Transverse colon (tissue), 4 donors: ENCODE results near the gene ASNSD1.

ENCODE experiments used
- CTCF ChIP-seq, 5 experiments: fragments of 200-600 bp in 3 of 5; fragments of 450-650 bp in 2 of 5; sonication (generic) in 3 of 5; IDR thresholded peaks; 1 replicate in 2 of 5; 2 replicates in 3 of 5; pipeline ENCODE4 v1.5.1; 2016 to 2017; ENCODE audit warnings: antibody characterized with exemption in 5 of 5, inconsistent platforms in 3 of 5, mild to moderate bottlenecking in 2 of 5, moderate library complexity in 1 of 5
- POLR2A ChIP-seq: fragments of 450-650 bp; IDR thresholded peaks from one replicate; pipeline ENCODE4 v1.6.1; 2016; ENCODE audit warnings: antibody characterized with exemption, mild to moderate bottlenecking, moderate library complexity
- POLR2AphosphoS5 ChIP-seq, 3 donors: sonication (generic); formaldehyde crosslinking; IDR thresholded peaks; one replicate each; pipeline ENCODE4 v1.6.1; 2016; ENCODE audit warnings: antibody characterized with exemption in 3 of 3

GRCh38 chr2:189659734-189660133 is 1.5 kb upstream of the ASNSD1 start:
- TF ChIP-seq CTCF (IDR thresholded peaks at IDR 0.05) (no peak), POLR2AphosphoS5 (IDR thresholded peaks at IDR 0.05) (no peak), POLR2A (no peak)
